H9 (cell line): ENCODE data around the gene SYT17. TPM values are rescaled to one million over a fixed set of nuclear protein-coding genes. Genes with fewer than 3 reads are reported as not detected.
A peak's percentile ranks its signal among the peaks of the same experiment; 100 is the strongest.

Experiments used
- DNase-seq: peaks from one replicate; pipeline ENCODE4 v3.0.0-alpha.2; 2017
- H2AFZ ChIP-seq: one replicate; pipeline ENCODE4 v1.6.1; 2013; ENCODE audit warnings: mild to moderate bottlenecking, low read length, control low read depth, moderate library complexity
- H2AK5ac ChIP-seq: 2 replicates; pipeline ENCODE4 v1.6.1; 2013; ENCODE audit warnings: low read length, control low read depth, mixed read lengths; ENCODE audit not compliant: insufficient read length
- H2BK120ac ChIP-seq: one replicate; pipeline ENCODE4 v1.6.1; 2013; ENCODE audit warnings: low read depth, mild to moderate bottlenecking, low read length, control low read depth, inconsistent platforms; ENCODE audit not compliant: poor library complexity, severe bottlenecking
- H2BK12ac ChIP-seq: 2 replicates; pipeline ENCODE4 v1.6.1; 2013; ENCODE audit warnings: low read length, control low read depth, mixed read lengths, low read depth; ENCODE audit not compliant: insufficient read length
- H2BK15ac ChIP-seq: 2 replicates; pipeline ENCODE4 v1.6.1; 2013; ENCODE audit warnings: low read depth, low read length, control low read depth
- H2BK20ac ChIP-seq: one replicate; pipeline ENCODE4 v1.6.1; 2013; ENCODE audit warnings: low read depth, mild to moderate bottlenecking, low read length, control low read depth, inconsistent platforms; ENCODE audit not compliant: poor library complexity, severe bottlenecking
- H2BK5ac ChIP-seq: 2 replicates; pipeline ENCODE4 v1.6.1; 2013; ENCODE audit warnings: low read length, control low read depth, mixed read lengths; ENCODE audit not compliant: insufficient read length
- H3K14ac ChIP-seq: 2 replicates; pipeline ENCODE4 v1.6.1; 2013; ENCODE audit warnings: low read length, control low read depth; ENCODE audit not compliant: insufficient read depth
- H3K18ac ChIP-seq: 2 replicates; pipeline ENCODE4 v1.6.1; 2013; ENCODE audit warnings: low read depth, mild to moderate bottlenecking, mixed read lengths, low read length, control low read depth; ENCODE audit not compliant: insufficient read length
- H3K23ac ChIP-seq: 2 replicates; pipeline ENCODE4 v1.6.1; 2013; ENCODE audit warnings: low read length, control low read depth, mixed read lengths, low read depth; ENCODE audit not compliant: insufficient read length
- H3K23me2 ChIP-seq: 2 replicates; pipeline ENCODE4 v1.6.1; 2013; ENCODE audit warnings: low read depth, mild to moderate bottlenecking, mixed read lengths, low read length, control low read depth; ENCODE audit not compliant: insufficient read length, poor library complexity, severe bottlenecking
- H3K27ac ChIP-seq: 2 replicates; pipeline ENCODE4 v1.5.1; 2013; ENCODE audit warnings: low read length, control low read depth, mixed read lengths, low read depth; ENCODE audit not compliant: insufficient read length
- H3K27me3 ChIP-seq: 2 replicates; pipeline ENCODE4 v1.6.1; 2013; ENCODE audit warnings: low read length, control low read depth, inconsistent platforms; ENCODE audit not compliant: insufficient read depth
- H3K4ac ChIP-seq: 2 replicates; pipeline ENCODE4 v1.6.1; 2013; ENCODE audit warnings: low read depth, mild to moderate bottlenecking, control low read depth, inconsistent platforms, low read length, moderate library complexity
- H3K4me1 ChIP-seq: 2 replicates; pipeline ENCODE4 v1.6.1; 2013; ENCODE audit warnings: low read length, control low read depth, inconsistent platforms; ENCODE audit not compliant: insufficient read depth
- H3K4me2 ChIP-seq: 2 replicates; pipeline ENCODE4 v1.6.1; 2013; ENCODE audit warnings: low read length, control low read depth, mixed read lengths; ENCODE audit not compliant: insufficient read length, insufficient read depth
- H3K56ac ChIP-seq: 2 replicates; pipeline ENCODE4 v1.6.1; 2013; ENCODE audit warnings: low read depth, mild to moderate bottlenecking, mixed read lengths, low read length, control low read depth; ENCODE audit not compliant: insufficient read length
- H3K79me1 ChIP-seq: 2 replicates; pipeline ENCODE4 v1.6.1; 2013; ENCODE audit warnings: low read depth, mild to moderate bottlenecking, moderate library complexity, low read length, control low read depth, inconsistent platforms; ENCODE audit not compliant: insufficient read depth, poor library complexity, severe bottlenecking
- H3K79me2 ChIP-seq: 2 replicates; pipeline ENCODE4 v1.6.1; 2013; ENCODE audit warnings: low read length, control low read depth, inconsistent platforms; ENCODE audit not compliant: insufficient read depth
- H3K9ac ChIP-seq: 2 replicates; pipeline ENCODE4 v1.6.1; 2013; ENCODE audit warnings: low read length, control low read depth, mixed read lengths; ENCODE audit not compliant: insufficient read length; ENCODE audit errors: extremely low read depth
- H3K9me3 ChIP-seq: one replicate; pipeline ENCODE4 v1.6.1; 2013; ENCODE audit warnings: low read depth, low read length, inconsistent platforms; ENCODE audit not compliant: control insufficient read depth
- H3T11ph ChIP-seq: one replicate; pipeline ENCODE4 v1.6.1; 2013; ENCODE audit warnings: mild to moderate bottlenecking, low read length, control low read depth, inconsistent platforms
- H4K20me1 ChIP-seq: one replicate; pipeline ENCODE4 v1.6.1; 2013; ENCODE audit not compliant: control insufficient read depth, insufficient read length, insufficient read depth
- H4K5ac ChIP-seq: 2 replicates; pipeline ENCODE4 v1.6.1; 2013; ENCODE audit warnings: low read depth, mild to moderate bottlenecking, mixed read lengths, low read length, control low read depth; ENCODE audit not compliant: insufficient read length
- H4K8ac ChIP-seq: replicated peaks from 2 replicates; pipeline ENCODE4 v1.6.1; 2013; ENCODE audit warnings: low read length, control low read depth, mixed read lengths, low read depth; ENCODE audit not compliant: insufficient read length
- H4K91ac ChIP-seq: 2 replicates; pipeline ENCODE4 v1.6.1; 2013; ENCODE audit warnings: low read depth, mild to moderate bottlenecking, moderate library complexity, mixed read lengths, low read length, control low read depth; ENCODE audit not compliant: insufficient read length
- H3K27ac Mint-ChIP-seq, 3 experiments: 2 replicates in 2 of 3; 3 replicates in 1 of 3; pipeline ENCODE4 v1.8.0; 2020 to 2021; ENCODE audit warnings: mixed read lengths in 3 of 3, mild to moderate bottlenecking in 1 of 3, moderate library complexity in 1 of 3
- H3K27me3 Mint-ChIP-seq: 2 replicates; pipeline ENCODE4 v1.8.0; 2021; ENCODE audit warnings: low read depth, mild to moderate bottlenecking, moderate library complexity, mixed read lengths
- H3K36me3 Mint-ChIP-seq, 3 experiments: 2 replicates in 2 of 3; 3 replicates in 1 of 3; pipeline ENCODE4 v1.8.0; 2020 to 2021; ENCODE audit warnings: low read depth in 3 of 3, mixed read lengths in 3 of 3; ENCODE audit not compliant: insufficient read depth in 1 of 3
- H3K4me1 Mint-ChIP-seq, 2 experiments: 2 replicates each; pipeline ENCODE4 v1.8.0; 2020; ENCODE audit warnings: mixed read lengths in 2 of 2
- H3K4me3 Mint-ChIP-seq, 2 experiments: 2 replicates in 1 of 2; 3 replicates in 1 of 2; pipeline ENCODE4 v1.8.0; 2020 to 2021; ENCODE audit warnings: mild to moderate bottlenecking in 2 of 2, mixed read lengths in 2 of 2, moderate library complexity in 1 of 2
- H3K9me3 Mint-ChIP-seq, 2 experiments: 2 replicates in 1 of 2; 3 replicates in 1 of 2; pipeline ENCODE4 v1.8.0; 2020; ENCODE audit warnings: mild to moderate bottlenecking in 2 of 2, mixed read lengths in 2 of 2, moderate library complexity in 1 of 2
- total RNA-seq: library from RNA; stranded (reverse); gene quantifications from 2 replicates; pipeline ENCODE4 v1.2.1, GENCODE V29; 2021
- TF ChIP-seq, protein P1 (sequence below): fragments of 200-600 bp; sonication (generic); conservative IDR thresholded peaks from 3 replicates; pipeline ENCODE4 v1.8.0; 2021; ENCODE audit warnings: antibody characterized with exemption, mild to moderate bottlenecking

Gene SYT17
- total RNA-seq, 1 experiment from 2014 or later, result 3.0 TPM

GRCh38 chr16:19213885-19214284 is 45.8 kb downstream of the SYT17 start:
- no peak overlapping the region for H3K23ac ChIP-seq

More at GRCh38 chr16:19213885-19214284, 45.8 kb downstream of the SYT17 start:
- Histone ChIP-seq H2BK120ac (no peak overlapping the region), H3K4me1 (no peaks in the 10 kb centered on the region; the same call in 1 of the 2 replicates), H3K56ac (no peak overlapping the region), H3T11ph (no peak overlapping the region), H3K79me1 (no peaks in the 10 kb centered on the region), H3K9me3 (no peaks in the 10 kb centered on the region), H3K27me3 (no peaks in the 10 kb centered on the region), H2BK12ac (no peak overlapping the region), H3K14ac (no peak overlapping the region), H3K79me2 (no peaks in the 10 kb centered on the region), H3K9ac (no peak overlapping the region), H4K5ac (no peak overlapping the region), H3K23me2 (no peaks in the 10 kb centered on the region), H2BK20ac (no peak overlapping the region), H2AFZ (no peak overlapping the region), H4K8ac (no peak overlapping the region), H3K27ac (no peak overlapping the region), H2BK5ac (no peak overlapping the region), H4K20me1 (no peaks in the 10 kb centered on the region), H2BK15ac (no peak overlapping the region), H3K4ac (no peak overlapping the region), H3K4me2 (no peak overlapping the region), H3K18ac (no peak overlapping the region), H2AK5ac (no peak overlapping the region), H4K91ac (no peak overlapping the region)
- Mint-ChIP-seq H3K27me3 (no peaks in the 10 kb centered on the region), H3K4me3 (no peak overlapping the region), H3K36me3 (peaks cover 0 to 6% (median 3%) of the 10 kb centered on the region in 3 experiments; a peak in 4 of 7 replicates), H3K9me3 (peaks cover 14 to 15% of the 10 kb centered on the region in 2 experiments; a peak in 4 of 5 replicates), H3K4me1 (peaks cover 12% of the 10 kb centered on the region in 2 experiments), H3K27ac (no peak overlapping the region)
- TF ChIP-seq, protein P1, sequence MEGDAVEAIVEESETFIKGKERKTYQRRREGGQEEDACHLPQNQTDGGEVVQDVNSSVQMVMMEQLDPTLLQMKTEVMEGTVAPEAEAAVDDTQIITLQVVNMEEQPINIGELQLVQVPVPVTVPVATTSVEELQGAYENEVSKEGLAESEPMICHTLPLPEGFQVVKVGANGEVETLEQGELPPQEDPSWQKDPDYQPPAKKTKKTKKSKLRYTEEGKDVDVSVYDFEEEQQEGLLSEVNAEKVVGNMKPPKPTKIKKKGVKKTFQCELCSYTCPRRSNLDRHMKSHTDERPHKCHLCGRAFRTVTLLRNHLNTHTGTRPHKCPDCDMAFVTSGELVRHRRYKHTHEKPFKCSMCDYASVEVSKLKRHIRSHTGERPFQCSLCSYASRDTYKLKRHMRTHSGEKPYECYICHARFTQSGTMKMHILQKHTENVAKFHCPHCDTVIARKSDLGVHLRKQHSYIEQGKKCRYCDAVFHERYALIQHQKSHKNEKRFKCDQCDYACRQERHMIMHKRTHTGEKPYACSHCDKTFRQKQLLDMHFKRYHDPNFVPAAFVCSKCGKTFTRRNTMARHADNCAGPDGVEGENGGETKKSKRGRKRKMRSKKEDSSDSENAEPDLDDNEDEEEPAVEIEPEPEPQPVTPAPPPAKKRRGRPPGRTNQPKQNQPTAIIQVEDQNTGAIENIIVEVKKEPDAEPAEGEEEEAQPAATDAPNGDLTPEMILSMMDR, result peak; percentile 37; the same call in 2 of the 3 replicates
- DNase-seq, result no peak
